ENCODE data around the gene CARM1. TPM values are rescaled to one million over a fixed set of nuclear protein-coding genes. Genes with fewer than 3 reads are reported as not detected.

The CARM1 gene
- total and polyA plus RNA-seq, 2 donors (not counting 1 experiment from before 2014, with no cell fraction given), result 33.0 to 34.3 TPM

DNA sequence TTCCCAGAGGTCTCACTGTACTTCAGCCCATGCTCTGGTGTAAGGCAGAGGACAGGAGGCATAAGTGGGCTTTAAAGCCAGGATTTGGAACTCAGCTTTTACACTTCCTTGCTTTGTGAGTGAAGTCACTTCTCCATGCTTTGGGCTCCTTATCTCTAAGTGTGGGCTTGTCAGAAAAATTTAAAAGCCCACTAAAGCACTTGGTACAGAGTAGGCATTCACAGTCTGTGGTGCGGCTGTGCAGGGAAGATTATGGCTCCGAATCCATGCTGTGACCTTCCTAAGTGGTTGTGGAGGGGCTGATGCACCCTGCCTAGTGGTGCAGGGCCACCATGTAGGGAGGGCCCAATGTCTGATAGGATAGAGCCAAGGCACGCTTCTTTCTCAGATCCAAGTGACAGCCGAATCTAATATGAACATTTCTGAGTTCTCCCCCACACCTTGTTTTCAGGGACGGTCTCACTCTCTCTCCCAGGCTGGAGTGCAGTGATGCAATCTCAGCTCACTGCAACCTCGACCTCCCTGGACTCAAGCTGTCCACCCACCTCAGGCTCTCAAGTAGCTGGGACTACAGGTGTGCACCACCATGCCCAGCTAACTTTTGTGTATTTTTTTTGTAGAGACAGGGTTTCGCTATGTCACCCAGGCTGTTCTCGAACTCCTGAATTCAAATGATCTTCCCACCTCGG is 64.2 kb downstream of the CARM1 start:
- H3K36me3 ChIP-seq (replicated peaks in 1 of 2; ENCODE audit: control extremely low read depth in 1 of 2, control insufficient read depth in 1 of 2, extremely low read depth in 1 of 2, insufficient read depth in 2 of 2, low read length in 1 of 2), result peaks cover 0 to 2% of the 10 kb centered on the region in 2 experiments
- TF ChIP-seq CTCF (IDR thresholded peaks at IDR 0.05), result no peak
- no peak for TF ChIP-seq EZH2 (IDR thresholded peaks at IDR 0.05; ENCODE audit: borderline replicate concordance, insufficient read depth, low read depth, low read length, poor library complexity, severe bottlenecking)
- H4K20me1 ChIP-seq (ENCODE audit: control insufficient read depth, insufficient read depth, low read length, poor library complexity, severe bottlenecking), result peaks cover 12% of the 10 kb centered on the region
- H3K4me2 ChIP-seq (replicated peaks; ENCODE audit: low read depth, low read length, poor library complexity, severe bottlenecking), result no peak overlapping the region
- intact Hi-C loops (cut with micrococcal nuclease), result no loop called here
- no peak overlapping the region for H3K9ac ChIP-seq (ENCODE audit: low read length)
- H3K27me3 Mint-ChIP-seq, result no peaks in the 10 kb centered on the region
- no peak overlapping the region for H3K4me3 Mint-ChIP-seq
- DNase-seq, result no peak
- ChIA-PET CTCF (interaction anchor here (0.6 to 3.0 kb wide), 8 partner anchors 11 to 268 kb away, joined by 3 to 10 read pairs (median 4); no protein-coding TSS in a partner anchor), POLR2A (interaction anchor here (0.5 kb wide), 1 partner anchor 77 kb away, joined by 7 read pairs; no protein-coding TSS in a partner anchor)
- H3K4me1 ChIP-seq (ENCODE audit: control insufficient read depth in 2 of 2, insufficient read depth in 2 of 2, low read length in 2 of 2), result peaks cover 0 to 4% of the 10 kb centered on the region in 2 donors
- H3K27me3 ChIP-seq (replicated peaks in 1 of 4; ENCODE audit: control extremely low read depth in 1 of 4, control insufficient read depth in 3 of 4, insufficient read depth in 4 of 4, low read length in 3 of 4), result no peaks in the 10 kb centered on the region
- no peak for ATAC-seq (ENCODE audit: low read depth)
- H2AFZ ChIP-seq (ENCODE audit: insufficient read depth, low read depth, low read length, poor library complexity, severe bottlenecking), result no peak overlapping the region
- peaks cover 0 to 4% (median 0%) of the 10 kb centered on the region in 3 donors for H3K9me3 ChIP-seq (ENCODE audit: control extremely low read depth in 1 of 3, control insufficient read depth in 2 of 3, insufficient read depth in 1 of 3, low read length in 2 of 3)
- WGBS (ENCODE audit: insufficient coverage), result 97% methylated on average over 8 of the region's 9 CpGs
- no peak overlapping the region for H3K4me3 ChIP-seq (ENCODE audit: control extremely low read depth in 1 of 5, extremely low read depth in 1 of 5, insufficient read depth in 1 of 5, low read depth in 2 of 5, low read length in 4 of 5)
- no peak overlapping the region for H3K27ac ChIP-seq (ENCODE audit: low read length in 2 of 2)
- no peaks in the 10 kb centered on the region for H3K9me3 Mint-ChIP-seq (ENCODE audit: insufficient read depth)
- H3K4me1 Mint-ChIP-seq, result peaks cover 4% of the 10 kb centered on the region
- H3K27ac Mint-ChIP-seq, result no peak overlapping the region
- H3K79me2 ChIP-seq (ENCODE audit: control insufficient read depth, insufficient read depth, low read length), result peaks cover 30% of the 10 kb centered on the region

- TF ChIP-seq CTCF (IDR thresholded peaks at IDR 0.05) (peak; percentile 73), EZH2 (IDR thresholded peaks at IDR 0.05; ENCODE audit: borderline replicate concordance, insufficient read depth, low read depth, low read length, poor library complexity, severe bottlenecking) (no peak)
- Histone ChIP-seq H3K27me3 (replicated peaks in 1 of 4; ENCODE audit: control extremely low read depth in 1 of 4, control insufficient read depth in 3 of 4, insufficient read depth in 4 of 4, low read length in 3 of 4) (no peaks in the 10 kb centered on the region), H3K36me3 (replicated peaks in 1 of 2; ENCODE audit: control extremely low read depth in 1 of 2, control insufficient read depth in 1 of 2, extremely low read depth in 1 of 2, insufficient read depth in 2 of 2, low read length in 1 of 2) (no peaks in the 10 kb centered on the region), H3K4me2 (replicated peaks; ENCODE audit: low read depth, low read length, poor library complexity, severe bottlenecking) (peak overlapping the region; percentile 44), H3K4me3 (ENCODE audit: control extremely low read depth in 1 of 5, extremely low read depth in 1 of 5, insufficient read depth in 1 of 5, low read depth in 2 of 5, low read length in 4 of 5) (no peak overlapping the region), H3K9ac (ENCODE audit: low read length) (no peak overlapping the region), H2AFZ (ENCODE audit: insufficient read depth, low read depth, low read length, poor library complexity, severe bottlenecking) (no peak overlapping the region), H3K79me2 (ENCODE audit: control insufficient read depth, insufficient read depth, low read length) (peaks cover 30% of the 10 kb centered on the region), H4K20me1 (ENCODE audit: control insufficient read depth, insufficient read depth, low read length, poor library complexity, severe bottlenecking) (peaks cover 7% of the 10 kb centered on the region), H3K4me1 (ENCODE audit: control insufficient read depth in 2 of 2, insufficient read depth in 2 of 2, low read length in 2 of 2) (peaks cover 0 to 4% of the 10 kb centered on the region in 2 donors), H3K27ac (ENCODE audit: low read length in 2 of 2) (no peak overlapping the region), H3K9me3 (ENCODE audit: control extremely low read depth in 1 of 3, control insufficient read depth in 2 of 3, insufficient read depth in 1 of 3, low read length in 2 of 3) (peaks cover 0 to 4% (median 0%) of the 10 kb centered on the region in 3 donors)
- Mint-ChIP-seq H3K9me3 (ENCODE audit: insufficient read depth) (no peaks in the 10 kb centered on the region), H3K27me3 (no peaks in the 10 kb centered on the region), H3K4me1 (peaks cover 2% of the 10 kb centered on the region), H3K27ac (no peak overlapping the region), H3K4me3 (peak overlapping the region; percentile 34)
- intact Hi-C loops (cut with micrococcal nuclease), result no loop called here
- DNase-seq (peak; percentile 73), ATAC-seq (ENCODE audit: low read depth) (peak; percentile 60)
- WGBS (ENCODE audit: insufficient coverage), result 9% methylated on average over 5 of the region's 11 CpGs
- ChIA-PET CTCF (interaction anchor here (0.6 to 3.0 kb wide), 25 partner anchors 8 to 594 kb away, joined by 3 to 10 read pairs (median 4); partner anchors contain the start of gene SMARCA4), POLR2A (interaction anchor here (0.6 to 0.7 kb wide), 2 partner anchors 53 to 877 kb away, joined by 4 to 5 read pairs; partner anchors contain the start of gene ZNF440)
Observed at GRCh38 chr19:10936661-10937084, 65.3 kb downstream of the CARM1 start.
